Loucy (cell line): Measurements from ENCODE around the gene PPP1R14C.

ENCODE experiments used
- EZH2phosphoT487 ChIP-seq: fragments of 200-600 bp; IDR thresholded peaks from 2 replicates; pipeline ENCODE4 v1.6.1; 2018; ENCODE audit warnings: antibody characterized with exemption, mild to moderate bottlenecking, moderate library complexity, borderline replicate concordance
- TF ChIP-seq, protein P1 (sequence below): fragments of 200-600 bp; sonication (generic); conservative IDR thresholded peaks from 2 replicates; pipeline ENCODE4 v1.5.1; 2014; ENCODE audit warnings: mild to moderate bottlenecking, antibody characterized with exemption, low read length

- TF ChIP-seq, protein P1, sequence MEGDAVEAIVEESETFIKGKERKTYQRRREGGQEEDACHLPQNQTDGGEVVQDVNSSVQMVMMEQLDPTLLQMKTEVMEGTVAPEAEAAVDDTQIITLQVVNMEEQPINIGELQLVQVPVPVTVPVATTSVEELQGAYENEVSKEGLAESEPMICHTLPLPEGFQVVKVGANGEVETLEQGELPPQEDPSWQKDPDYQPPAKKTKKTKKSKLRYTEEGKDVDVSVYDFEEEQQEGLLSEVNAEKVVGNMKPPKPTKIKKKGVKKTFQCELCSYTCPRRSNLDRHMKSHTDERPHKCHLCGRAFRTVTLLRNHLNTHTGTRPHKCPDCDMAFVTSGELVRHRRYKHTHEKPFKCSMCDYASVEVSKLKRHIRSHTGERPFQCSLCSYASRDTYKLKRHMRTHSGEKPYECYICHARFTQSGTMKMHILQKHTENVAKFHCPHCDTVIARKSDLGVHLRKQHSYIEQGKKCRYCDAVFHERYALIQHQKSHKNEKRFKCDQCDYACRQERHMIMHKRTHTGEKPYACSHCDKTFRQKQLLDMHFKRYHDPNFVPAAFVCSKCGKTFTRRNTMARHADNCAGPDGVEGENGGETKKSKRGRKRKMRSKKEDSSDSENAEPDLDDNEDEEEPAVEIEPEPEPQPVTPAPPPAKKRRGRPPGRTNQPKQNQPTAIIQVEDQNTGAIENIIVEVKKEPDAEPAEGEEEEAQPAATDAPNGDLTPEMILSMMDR = no peak
- TF ChIP-seq EZH2phosphoT487 = no peak
Observed at GRCh38 chr6:150291968-150292710, 149.3 kb downstream of the PPP1R14C start.
